ENCODE results near the gene KIF5C.

GRCh38 chr2:149068225-149068995, 193.4 kb downstream of the KIF5C start:
- TF ChIP-seq EP300 (IDR thresholded peaks at IDR 0.05): no peak
- no peak for TF ChIP-seq CTCF (IDR thresholded peaks at IDR 0.05)
- no peak for TF ChIP-seq POLR2AphosphoS5 (IDR thresholded peaks at IDR 0.05)

All from stomach (tissue), 4 donors.